HG03460 (cell line): ENCODE measurements around the gene NCAM2.

ENCODE experiments used
- ATAC-seq: cut with Tn5 transposase; IDR thresholded peaks from one replicate; pipeline ENCODE4 v1.9.1; 2021; ENCODE audit not compliant: unreplicated experiment

The NCAM2 gene

GRCh38 chr21:21204366-21204996 is 206.3 kb downstream of the NCAM2 start:
- ATAC-seq: no peak

GRCh38 chr21:21205604-21206003 is 207.4 kb downstream of the NCAM2 start:
- ATAC-seq: no peak

GRCh38 chr21:21210552-21210951 is 212.3 kb downstream of the NCAM2 start:
- ATAC-seq: no peak

- ATAC-seq: no peak
These were observed 215.1 kb downstream of the NCAM2 start for GRCh38 chr21:21213297-21213696.

- no peak for ATAC-seq
These were observed 217.8 kb downstream of the NCAM2 start for GRCh38 chr21:21216047-21216446.

GRCh38 chr21:21226472-21226871 is 228.3 kb downstream of the NCAM2 start:
- no peak for ATAC-seq

GRCh38 chr21:21230672-21231071 is 232.5 kb downstream of the NCAM2 start:
- no peak for ATAC-seq

GRCh38 chr21:21231913-21232312 is 233.7 kb downstream of the NCAM2 start:
- no peak for ATAC-seq

GRCh38 chr21:21232320-21232719 is 234.1 kb downstream of the NCAM2 start:
- ATAC-seq: no peak

- no peak for ATAC-seq
These were observed 234.8 kb downstream of the NCAM2 start for GRCh38 chr21:21233051-21233450.

- no peak for ATAC-seq
These were observed 238.8 kb downstream of the NCAM2 start for GRCh38 chr21:21236996-21237395.

- no peak for ATAC-seq
These were observed 240.6 kb downstream of the NCAM2 start for GRCh38 chr21:21238629-21239400.

- no peak for ATAC-seq
These were observed 243.2 kb downstream of the NCAM2 start for GRCh38 chr21:21241391-21241790.

- no peak for ATAC-seq
These were observed 247.8 kb downstream of the NCAM2 start for GRCh38 chr21:21246007-21246406.

- ATAC-seq: no peak
These were observed 249.2 kb downstream of the NCAM2 start for GRCh38 chr21:21247424-21247823.

GRCh38 chr21:21262048-21262447 is 263.8 kb downstream of the NCAM2 start:
- ATAC-seq: no peak

GRCh38 chr21:21268061-21268471 is 269.9 kb downstream of the NCAM2 start:
- no peak for ATAC-seq

- ATAC-seq: no peak
These were observed 270.7 kb downstream of the NCAM2 start for GRCh38 chr21:21268885-21269284.

GRCh38 chr21:21279193-21279901 is 281.1 kb downstream of the NCAM2 start:
- ATAC-seq: no peak

GRCh38 chr21:21283810-21284209 is 285.6 kb downstream of the NCAM2 start:
- ATAC-seq: no peak

- ATAC-seq: no peak
These were observed 288.1 kb downstream of the NCAM2 start for GRCh38 chr21:21286170-21286798.

GRCh38 chr21:21290751-21291150 is 292.5 kb downstream of the NCAM2 start:
- no peak for ATAC-seq
